IMR-90 (cell line): Measurements from ENCODE around the gene ASTN2.

Experiments used
- BHLHE40 ChIP-seq: fragments of 150-350 bp; IDR thresholded peaks from 2 replicates; pipeline ENCODE4 v1.6.1; 2016; ENCODE audit warnings: mild to moderate bottlenecking, low read depth, low read length
- CEBPB ChIP-seq: IDR thresholded peaks from 2 replicates; pipeline ENCODE4 v1.6.1; 2012; ENCODE audit warnings: low read depth, low read length, improper control_type of control experiment
- CTCF ChIP-seq: conservative IDR thresholded peaks from 2 replicates; pipeline ENCODE4 v1.5.1; 2012; ENCODE audit warnings: mild to moderate bottlenecking, low read depth, low read length, improper control_type of control experiment
- POLR2A ChIP-seq: IDR thresholded peaks from 2 replicates; pipeline ENCODE4 v1.6.1; 2012; ENCODE audit warnings: mild to moderate bottlenecking, low read depth, low read length
- RAD21 ChIP-seq: IDR thresholded peaks from 2 replicates; pipeline ENCODE4 v1.6.1; 2012; ENCODE audit warnings: low read length, improper control_type of control experiment

- TF ChIP-seq CTCF (no peak), CEBPB (no peak), POLR2A (no peak), RAD21 (no peak), BHLHE40 (no peak)
These were observed 778.9 kb downstream of the ASTN2 start for GRCh38 chr9:116635908-116636307.
